ENCODE data around the gene MACF1.

- TF ChIP-seq CTCF (IDR thresholded peaks at IDR 0.05) (no peak), POLR2A (IDR thresholded peaks at IDR 0.05) (no peak)
Measured at GRCh38 chr1:39250460-39251240, 46.2 kb downstream of the MACF1 start.
